GM12878 (cell line): Measurements from ENCODE around the gene PRR22. TPM values are rescaled to one million over a fixed set of nuclear protein-coding genes. Genes with fewer than 3 reads are reported as not detected.
"Not testable (repeated sequence)": the region's sequence is repeated elsewhere in the genome, so short reads cannot be mapped to it uniquely, and the experiment has no call there.

Source experiments
- ATAC-seq: fragments of 200-7000 bp; cut with Tn5 transposase; 3 replicates; pipeline ENCODE4 v1.9.1; 2020; ENCODE audit warnings: mild to moderate bottlenecking, moderate library complexity
- BruUV-seq: library from RNA; stranded (reverse); fragments of 400-500 nt; replicated peaks from 2 replicates; lab custom pipeline; 2021; lab: Mats Ljungman, UMichigan
- CTCF ChIA-PET: fragments of 300-600 bp; sonication (Branson Sonifier 250); formaldehyde crosslinking; extraction: SDS; loops from one replicate; lab custom pipeline; 2021; ENCODE audit warnings: inconsistent platforms; lab: Yijun Ruan, JAX
- POLR2A ChIA-PET: fragments of 350-600 bp; formaldehyde crosslinking; extraction: SDS; loops from one replicate; lab custom pipeline; 2021; ENCODE audit warnings: inconsistent platforms; lab: Charles Lee
- RAD21 ChIA-PET: fragments of 300-600 bp; sonication (Branson Sonifier 250); formaldehyde crosslinking; loops from one replicate; lab custom pipeline; 2023; ENCODE audit warnings: antibody characterized with exemption; ENCODE audit not compliant: unreplicated experiment; lab: Charles Lee
- SMC1A ChIA-PET: fragments of 300-600 bp; sonication (Branson Sonifier 250); formaldehyde crosslinking; loops from one replicate; lab custom pipeline; 2023; ENCODE audit not compliant: unreplicated experiment, uncharacterized antibody; lab: Charles Lee
- DNase-seq: peaks from one replicate; pipeline ENCODE4 v3.0.0-alpha.2; 2011; ENCODE audit warnings: low read depth, low spot score
- FAIRE-seq: peaks from 3 replicates; lab custom pipeline; 2011; peaks lifted over from hg19 to GRCh38; lab: Jason Lieb, UNC
- H2AFZ ChIP-seq: 2 replicates; pipeline ENCODE4 v1.6.0; 2011; ENCODE audit warnings: low read depth, low read length, control low read depth; ENCODE audit not compliant: control insufficient read depth
- H3K27ac ChIP-seq: 2 replicates; pipeline ENCODE4 v1.5.1; 2011; ENCODE audit warnings: control low read depth; ENCODE audit not compliant: control insufficient read depth, insufficient read depth
- H3K27me3 ChIP-seq, 2 experiments: replicated peaks in 1 of 2; 2 replicates each; pipeline versions ENCODE4 v1.6.0 to v1.6.1; 2011; ENCODE audit warnings: low read length in 1 of 2; ENCODE audit not compliant: control insufficient read depth in 2 of 2, insufficient read depth in 2 of 2
- H3K36me3 ChIP-seq, 2 experiments: 2 replicates each; pipeline ENCODE4 v1.5.1; 2011; ENCODE audit warnings: low read length in 1 of 2; ENCODE audit not compliant: control insufficient read depth in 2 of 2, insufficient read depth in 2 of 2
- H3K4me1 ChIP-seq: 2 replicates; pipeline ENCODE4 v1.6.1; 2011; ENCODE audit warnings: mild to moderate bottlenecking, low read length, moderate library complexity, mixed read lengths; ENCODE audit not compliant: control insufficient read depth, insufficient read depth
- H3K4me2 ChIP-seq: 2 replicates; pipeline ENCODE4 v1.6.0; 2011; ENCODE audit warnings: control low read depth; ENCODE audit not compliant: control insufficient read depth, insufficient read depth
- H3K4me3 ChIP-seq: fragments of 200-600 bp; sonication (generic); 2 replicates; pipeline ENCODE4 v1.5.1; 2016
- H3K79me2 ChIP-seq: 2 replicates; pipeline ENCODE4 v1.6.0; 2011; ENCODE audit warnings: low read length; ENCODE audit not compliant: control insufficient read depth, insufficient read depth
- H3K9ac ChIP-seq: 2 replicates; pipeline ENCODE4 v1.8.0; 2011; ENCODE audit warnings: low read length, control low read depth, mixed read lengths; ENCODE audit not compliant: control insufficient read depth, insufficient read depth
- H3K9me3 ChIP-seq: replicated peaks from 3 replicates; pipeline ENCODE4 v1.5.1; 2011; ENCODE audit warnings: mild to moderate bottlenecking, low read length; ENCODE audit not compliant: control insufficient read depth, insufficient read depth
- H4K20me1 ChIP-seq: 2 replicates; pipeline ENCODE4 v1.6.0; 2011; ENCODE audit not compliant: control insufficient read depth, insufficient read depth
- ATF7 ChIP-seq: fragments of 450-650 bp; IDR thresholded peaks from 2 replicates; pipeline ENCODE4 v1.6.1; 2016; ENCODE audit warnings: low read depth, mild to moderate bottlenecking
- POLR2A ChIP-seq: IDR thresholded peaks from 2 replicates; pipeline ENCODE4 v1.6.1; 2011; ENCODE audit warnings: low read depth, mild to moderate bottlenecking, low read length
- WGBS: methylation state at CpG from one replicate; pipeline ENCODE4 v1.1.6; 2016; ENCODE audit warnings: low lambda C conversion rate; ENCODE audit not compliant: insufficient replicate concordance, insufficient coverage; ENCODE audit errors: missing lambda C conversion rate; 5-methylcytosine and 5-hydroxymethylcytosine counted together
- in situ Hi-C: fragments of 300-500 bp; cut with MboI; formaldehyde crosslinking; loops from 9 replicates; pipeline ENCODE4 v1.14.3; 2018; ENCODE audit warnings: mixed read lengths
- intact Hi-C: fragments of 100-400 bp; cut with micrococcal nuclease; formaldehyde crosslinking; loops from one replicate; pipeline ENCODE4 v1.14.2; 2022; ENCODE audit not compliant: unreplicated experiment
- polyA plus RNA-seq, 11 experiments: library from polyadenylated mRNA; depleted of rRNA in 4 of 11; unstranded in 6 of 11; stranded (reverse) in 5 of 11; fragments of >200 nt; fragmentation: Nextera tagmentation in 4 of 11; fragmentation: Illumina TruSeq in 1 of 11; extraction: Ambion mirVana in 4 of 11; extraction: Trizol in 1 of 11; gene quantifications; 1 replicate in 1 of 11; 2 replicates in 10 of 11; pipeline versions ENCODE4 v1.2.1 to v1.2.3, GENCODE V29; 2011 to 2016; ENCODE audit warnings: inconsistent platforms in 2 of 11, missing spikeins in 2 of 11, low read depth in 1 of 11
- total RNA-seq, 4 experiments: library from RNA; depleted of rRNA in 3 of 4; stranded (reverse); fragments of >200 nt in 3 of 4; fragmentation: Illumina TruSeq in 1 of 4; extraction: Trizol in 1 of 4; gene quantifications; 2 replicates each; pipeline versions ENCODE4 v1.2.1 to v1.2.3, GENCODE V29; 2013 to 2021

Gene PRR22
- total and polyA plus RNA-seq, 10 of the 15 experiments (the other 5 are each of a cell fraction or from before 2014, with no cell fraction given) = 0.31 to 4.4 (median 1.3) TPM; not detected in 2

DNA sequence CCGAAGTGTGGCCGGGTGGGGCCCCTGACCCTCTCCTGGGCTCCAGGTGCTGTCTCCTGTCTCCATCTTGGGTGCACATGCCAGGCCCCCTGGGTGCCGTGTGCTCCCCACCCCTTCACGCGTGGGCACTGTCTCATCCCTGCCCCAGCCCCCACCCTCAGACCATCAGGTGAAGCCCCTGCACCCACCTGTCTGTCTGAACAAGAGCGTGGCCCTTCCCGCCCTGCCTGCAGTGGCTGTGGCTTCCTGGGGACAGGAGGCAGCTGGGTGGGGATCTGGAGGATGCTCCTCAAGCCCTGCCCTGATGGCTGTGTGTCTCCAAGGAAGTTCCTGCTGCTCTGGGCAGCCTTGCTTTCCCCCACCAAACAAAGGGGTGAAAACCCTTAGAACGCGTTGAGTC, 2.2 kb downstream of the PRR22 start:
- no peaks in the 10 kb centered on the region for H4K20me1 ChIP-seq
- no peak overlapping the region for H3K4me2 ChIP-seq
- H3K4me3 ChIP-seq = no peak overlapping the region
- 94% methylated on average over 9 of the region's 9 CpGs for WGBS
- CTCF ChIA-PET = no interaction called here
- no peaks in the 10 kb centered on the region for H3K4me1 ChIP-seq
- TF ChIP-seq POLR2A (peak; percentile 57), ATF7 (no peak)
- ATAC-seq = no peak
- H3K79me2 ChIP-seq = no peaks in the 10 kb centered on the region
- RAD21 ChIA-PET = no interaction called here
- POLR2A ChIA-PET = no interaction called here
- H3K27me3 ChIP-seq = no peaks in the 10 kb centered on the region
- intact Hi-C loops = no loop called here
- H2AFZ ChIP-seq = no peak overlapping the region
- peaks cover 0 to 19% of the 10 kb centered on the region in 2 experiments; a peak in 3 of 4 replicates for H3K36me3 ChIP-seq
- SMC1A ChIA-PET = no interaction called here
- BruUV-seq = no TSS peak
- H3K9ac ChIP-seq = no peak overlapping the region
- in situ Hi-C loops = no loop called here
- FAIRE-seq = no peak
- no peak for DNase-seq
- no peak overlapping the region for H3K27ac ChIP-seq
- H3K9me3 ChIP-seq = no peaks in the 10 kb centered on the region

DNA sequence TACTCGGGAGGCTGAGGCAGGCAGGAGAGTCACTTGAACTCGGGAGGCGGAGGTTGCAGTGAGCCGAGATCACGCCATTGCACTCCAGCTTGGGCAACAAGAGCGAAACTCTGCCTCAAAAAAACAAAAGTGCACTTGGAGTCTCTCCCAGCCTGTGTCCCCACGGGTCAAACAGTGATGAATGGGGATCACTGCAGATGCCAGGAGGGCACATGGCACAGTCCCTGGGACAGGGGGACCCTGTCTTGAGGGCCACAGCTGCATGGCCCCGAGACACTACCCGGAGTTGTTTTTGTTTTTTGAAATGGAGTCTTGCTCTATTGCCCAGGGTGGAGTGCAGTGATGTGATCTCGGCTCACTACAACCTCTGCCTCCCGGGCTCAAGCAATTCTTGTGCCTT, 3.6 kb downstream of the PRR22 start:
- BruUV-seq, H3K79me2 ChIP-seq, H3K36me3 ChIP-seq, H3K9ac ChIP-seq, H3K27ac ChIP-seq, RAD21 ChIA-PET, SMC1A ChIA-PET, H4K20me1 ChIP-seq, intact Hi-C loops, ATAC-seq, FAIRE-seq, in situ Hi-C loops, H3K4me1 ChIP-seq, DNase-seq, H3K27me3 ChIP-seq, H2AFZ ChIP-seq, H3K4me3 ChIP-seq, H3K4me2 ChIP-seq, POLR2A ChIA-PET, H3K9me3 ChIP-seq: not testable (repeated sequence)
- CTCF ChIA-PET = interaction anchor here (1.5 kb wide), 1 partner anchor 23 kb away, joined by 7 read pairs; no protein-coding TSS in a partner anchor
- 87% methylated on average over 11 of the region's 11 CpGs for WGBS
